Panc1 (cell line): ENCODE measurements around the gene SYCP2. TPM values are rescaled to one million over a fixed set of nuclear protein-coding genes. Genes with fewer than 3 reads are reported as not detected.

Experiments used
- ATAC-seq: fragments of 200-7000 bp; cut with Tn5 transposase; 2 replicates; pipeline ENCODE4 v1.9.1; 2020; ENCODE audit warnings: mild to moderate bottlenecking, moderate library complexity
- BruUV-seq: library from RNA; stranded (reverse); fragments of 400-500 nt; replicated peaks from 2 replicates; lab custom pipeline; 2021; lab: Mats Ljungman, UMichigan
- CTCF ChIA-PET: fragments of 300-600 bp; sonication (Branson Sonifier 250); formaldehyde crosslinking; loops from one replicate; lab custom pipeline; 2022; ENCODE audit warnings: antibody characterized with exemption; lab: Charles Lee
- POLR2A ChIA-PET: fragments of 300-600 bp; sonication (Branson Sonifier 250); formaldehyde crosslinking; loops from one replicate; lab custom pipeline; 2022; ENCODE audit warnings: antibody characterized with exemption; lab: Charles Lee
- DNase-seq: peaks from one replicate; pipeline ENCODE4 v3.0.0-alpha.2; 2010; ENCODE audit warnings: low read depth, low spot score
- H3K27ac ChIP-seq: 2 replicates; pipeline ENCODE4 v1.5.1; 2011; ENCODE audit warnings: mild to moderate bottlenecking, low read length, inconsistent platforms
- H3K27me3 ChIP-seq: fragments of 200-500 bp; sonication (Bioruptor generic); 2 replicates; pipeline ENCODE4 v1.6.0; 2014; ENCODE audit warnings: low read length, inconsistent platforms; ENCODE audit not compliant: control insufficient read depth, insufficient read depth
- H3K36me3 ChIP-seq: fragments of 200-500 bp; sonication (Bioruptor generic); 2 replicates; pipeline ENCODE4 v1.5.1; 2014; ENCODE audit warnings: inconsistent platforms, mild to moderate bottlenecking, low read length, moderate library complexity; ENCODE audit not compliant: control insufficient read depth, insufficient read depth
- H3K4me1 ChIP-seq: 2 replicates; pipeline ENCODE4 v1.5.1; 2011; ENCODE audit warnings: inconsistent platforms, mild to moderate bottlenecking, low read length, moderate library complexity; ENCODE audit not compliant: control insufficient read depth, insufficient read depth
- H3K4me3 ChIP-seq, 2 experiments: 2 replicates each; pipeline ENCODE4 v1.5.1; 2011 to 2012; ENCODE audit warnings: low read depth in 2 of 2, low read length in 2 of 2, mild to moderate bottlenecking in 2 of 2, inconsistent platforms in 1 of 2, moderate library complexity in 1 of 2
- H3K9me3 ChIP-seq: fragments of 200-500 bp; sonication (Bioruptor generic); 2 replicates; pipeline ENCODE4 v1.5.1; 2014; ENCODE audit warnings: low read depth, mild to moderate bottlenecking, inconsistent platforms, low read length, moderate library complexity; ENCODE audit not compliant: control insufficient read depth, insufficient read depth
- CTCF ChIP-seq: fragments of 450-650 bp; IDR thresholded peaks from 2 replicates; pipeline ENCODE4 v1.5.1; 2017; ENCODE audit warnings: mild to moderate bottlenecking
- POLR2AphosphoS5 ChIP-seq: IDR thresholded peaks from 2 replicates; pipeline ENCODE4 v1.6.1; 2012; ENCODE audit warnings: mild to moderate bottlenecking, low read depth, low read length, moderate library complexity
- REST ChIP-seq, 2 experiments: IDR thresholded peaks; 2 replicates each; pipeline ENCODE4 v1.6.1; 2011 to 2012; ENCODE audit warnings: low read depth in 2 of 2, control low read depth in 1 of 2, low read length in 1 of 2, mild to moderate bottlenecking in 1 of 2, moderate library complexity in 1 of 2; ENCODE audit not compliant: insufficient read depth in 1 of 2
- SIN3A ChIP-seq: IDR thresholded peaks from 2 replicates; pipeline ENCODE4 v1.6.1; 2012; ENCODE audit warnings: low read depth, mild to moderate bottlenecking, low read length, moderate library complexity, borderline replicate concordance; ENCODE audit not compliant: insufficient read depth
- TCF7L2 ChIP-seq: IDR thresholded peaks from 2 replicates; pipeline ENCODE4 v1.6.1; 2011; ENCODE audit warnings: mild to moderate bottlenecking, low read depth, low read length, inconsistent platforms
- in situ Hi-C: cut with HindIII; loops from 2 replicates; pipeline ENCODE4 v1.10.0; 2016; ENCODE audit warnings: low sequenced_read_pairs, low pct_unique_long_range_greater_than_20kb
- intact Hi-C: fragments of 100-400 bp; cut with micrococcal nuclease; formaldehyde crosslinking; loops from one replicate; pipeline ENCODE4 v1.10.0; 2022; ENCODE audit not compliant: unreplicated experiment
- total RNA-seq: library from RNA; stranded (reverse); gene quantifications from one replicate; pipeline ENCODE4 v1.2.1, GENCODE V29; 2021; ENCODE audit not compliant: unreplicated experiment

The SYCP2 gene
- total RNA-seq, 1 experiment from 2014 or later, result 39.7 TPM

GRCh38 chr20:59908855-59909254 is 24.6 kb downstream of the SYCP2 start:
- Histone ChIP-seq H3K9me3 (no peaks in the 10 kb centered on the region), H3K4me3 (no peak overlapping the region), H3K27ac (no peak overlapping the region), H3K36me3 (peaks cover 28% of the 10 kb centered on the region), H3K27me3 (no peaks in the 10 kb centered on the region), H3K4me1 (no peaks in the 10 kb centered on the region)
- DNase-seq (no peak), ATAC-seq (no peak)
- in situ Hi-C loops (no loop called here), intact Hi-C loops (no loop called here)
- no TSS peak for BruUV-seq
- TF ChIP-seq POLR2AphosphoS5, result no peak
- ChIA-PET CTCF (no interaction called here), POLR2A (no interaction called here)

- DNase-seq (no peak), ATAC-seq (no peak)
- H3K27me3 ChIP-seq, result no peaks in the 10 kb centered on the region
- no peaks in the 10 kb centered on the region for H3K9me3 ChIP-seq
- H3K27ac ChIP-seq, result no peak overlapping the region
- CTCF ChIA-PET, result no interaction called here
- H3K4me1 ChIP-seq, result no peaks in the 10 kb centered on the region
- POLR2A ChIA-PET, result no interaction called here
- no peak overlapping the region for H3K4me3 ChIP-seq
- in situ Hi-C loops (no loop called here), intact Hi-C loops (no loop called here)
- H3K36me3 ChIP-seq, result peaks cover 34% of the 10 kb centered on the region
- no peak for TF ChIP-seq REST (IDR thresholded peaks at IDR 0.05; ENCODE audit: insufficient read depth in 1 of 2, low read depth in 2 of 2, low read length in 1 of 2)
- TF ChIP-seq POLR2AphosphoS5, result no peak
- no peak for TF ChIP-seq SIN3A
- BruUV-seq, result no TSS peak
These were observed 29.8 kb downstream of the SYCP2 start for GRCh38 chr20:59903621-59904020.

GRCh38 chr20:59902470-59902869 is 31.0 kb downstream of the SYCP2 start:
- POLR2A ChIA-PET, result no interaction called here
- in situ Hi-C loops, result no loop called here
- TF ChIP-seq SIN3A (no peak), TCF7L2 (no peak), POLR2AphosphoS5 (no peak), REST (IDR thresholded peaks at IDR 0.05; ENCODE audit: insufficient read depth in 1 of 2, low read depth in 2 of 2, low read length in 1 of 2) (no peak), CTCF (no peak)
- H3K27me3 ChIP-seq, result no peaks in the 10 kb centered on the region
- intact Hi-C loops, result no loop called here
- H3K36me3 ChIP-seq, result peaks cover 32% of the 10 kb centered on the region
- no peaks in the 10 kb centered on the region for H3K4me1 ChIP-seq
- H3K9me3 ChIP-seq, result no peaks in the 10 kb centered on the region
- DNase-seq, result no peak
- H3K4me3 ChIP-seq, result no peak overlapping the region
- ATAC-seq, result no peak
- CTCF ChIA-PET, result no interaction called here
- BruUV-seq, result no TSS peak
- H3K27ac ChIP-seq, result no peak overlapping the region
